Naive thymus-derived CD4-positive, alpha-beta T cell (primary cell): ENCODE measurements around the gene CASTOR1. TPM values are rescaled to one million over a fixed set of nuclear protein-coding genes. Genes with fewer than 3 reads are reported as not detected.

Source experiments
- ATAC-seq: fragments of 150-1000 bp; cut with Tn5 transposase; 2 replicates; pipeline ENCODE4 v1.10.0; 2021; ENCODE audit warnings: mild to moderate bottlenecking, moderate library complexity
- CTCF ChIA-PET: fragments of 350-600 bp; sonication (Branson Sonifier 250); formaldehyde crosslinking; loops from one replicate; lab custom pipeline; 2021; ENCODE audit warnings: antibody characterized with exemption; lab: Charles Lee
- POLR2A ChIA-PET: fragments of 350-600 bp; sonication (Branson Sonifier 250); formaldehyde crosslinking; loops from one replicate; lab custom pipeline; 2021; ENCODE audit warnings: antibody characterized with exemption, inconsistent platforms; lab: Charles Lee
- DNase-seq, 9 donors: peaks; one replicate each; pipeline versions ENCODE4 v3.0.0 to v3.0.0-alpha.2; 2020 to 2022; ENCODE audit warnings: mixed read lengths in 1 of 9
- H3K27ac ChIP-seq: one replicate; pipeline ENCODE4 v1.7.0; 2013; ENCODE audit warnings: mild to moderate bottlenecking, low read depth, low read length, moderate library complexity
- H3K27me3 ChIP-seq, 2 donors: one replicate each; pipeline ENCODE4 v1.7.0; 2013; ENCODE audit warnings: low read length in 2 of 2, mild to moderate bottlenecking in 2 of 2, moderate library complexity in 2 of 2; ENCODE audit not compliant: control insufficient read depth in 2 of 2, insufficient read depth in 2 of 2
- H3K36me3 ChIP-seq, 3 experiments: 1 replicate in 2 of 3; 2 replicates in 1 of 3; pipeline ENCODE4 v1.7.0; 2013; ENCODE audit warnings: low read length in 3 of 3, mild to moderate bottlenecking in 3 of 3, moderate library complexity in 1 of 3; ENCODE audit not compliant: insufficient read depth in 3 of 3, control insufficient read depth in 2 of 3
- H3K4me1 ChIP-seq, 2 donors: one replicate each; pipeline ENCODE4 v1.7.0; 2013; ENCODE audit warnings: low read length in 2 of 2, mild to moderate bottlenecking in 2 of 2, moderate library complexity in 1 of 2; ENCODE audit not compliant: control insufficient read depth in 2 of 2, insufficient read depth in 2 of 2
- H3K4me3 ChIP-seq: 2 replicates; pipeline ENCODE4 v1.7.0; 2013; ENCODE audit warnings: mild to moderate bottlenecking, low read length
- H3K9me3 ChIP-seq, 3 experiments: 1 replicate in 2 of 3; 2 replicates in 1 of 3; pipeline ENCODE4 v1.7.0; 2013; ENCODE audit warnings: low read length in 3 of 3; ENCODE audit not compliant: control insufficient read depth in 2 of 3
- H3K27ac Mint-ChIP-seq, 9 donors: one replicate each; pipeline ENCODE4 v1.8.0; 2020 to 2022; ENCODE audit warnings: mixed read lengths in 9 of 9, mild to moderate bottlenecking in 8 of 9, moderate library complexity in 5 of 9, inconsistent platforms in 2 of 9
- H3K27me3 Mint-ChIP-seq, 5 donors: one replicate each; pipeline ENCODE4 v1.8.0; 2021 to 2022; ENCODE audit warnings: mixed read lengths in 5 of 5, mild to moderate bottlenecking in 1 of 5
- H3K36me3 Mint-ChIP-seq, 5 donors: one replicate each; pipeline ENCODE4 v1.8.0; 2020 to 2022; ENCODE audit warnings: mixed read lengths in 5 of 5, mild to moderate bottlenecking in 3 of 5, inconsistent platforms in 1 of 5
- H3K4me1 Mint-ChIP-seq, 7 donors: one replicate each; pipeline ENCODE4 v1.8.0; 2020 to 2022; ENCODE audit warnings: mixed read lengths in 7 of 7, mild to moderate bottlenecking in 3 of 7, inconsistent platforms in 1 of 7
- H3K4me3 Mint-ChIP-seq, 10 donors: one replicate each; pipeline ENCODE4 v1.8.0; 2020 to 2022; ENCODE audit warnings: mild to moderate bottlenecking in 10 of 10, mixed read lengths in 10 of 10, moderate library complexity in 6 of 10, inconsistent platforms in 2 of 10
- H3K9me3 Mint-ChIP-seq, 11 donors: one replicate each; pipeline ENCODE4 v1.8.0; 2020 to 2022; ENCODE audit warnings: mixed read lengths in 11 of 11, mild to moderate bottlenecking in 4 of 11, inconsistent platforms in 1 of 11, moderate library complexity in 1 of 11
- intact Hi-C, 2 donors: fragments of 100-400 bp; cut with micrococcal nuclease; formaldehyde crosslinking; loops; one replicate each; pipeline ENCODE4 v1.15.1; 2023
- polyA plus RNA-seq, 2 donors: library from polyadenylated mRNA; unstranded; fragments of 300-500 nt; fragmentation: Illumina TruSeq; gene quantifications; one replicate each; pipeline ENCODE4 v1.2.3, GENCODE V29; 2021
- total RNA-seq, 6 experiments: library from RNA in 5 of 6; stranded (reverse) in 5 of 6; gene quantifications; 1 replicate in 5 of 6; 2 replicates in 1 of 6; pipeline ENCODE4 v1.2.3 and lab custom pipeline; 2021 to 2026

CASTOR1 gene
- total and polyA plus RNA-seq, 7 experiments from 2014 or later, result 12.4 to 43.0 (median 19.0) TPM

- Mint-ChIP-seq H3K4me1 (peaks cover 0 to 53% (median 18%) of the 10 kb centered on the region in 7 donors), H3K27ac (peak overlapping the region in 1 of 9 donors; percentile 64), H3K27me3 (peaks cover 0 to 12% (median 6%) of the 10 kb centered on the region in 5 donors), H3K9me3 (no peaks in the 10 kb centered on the region), H3K36me3 (no peaks in the 10 kb centered on the region), H3K4me3 (peak overlapping the region in 1 of 10 donors; percentile 71)
- CTCF ChIA-PET, result interaction anchor here (0.6 to 0.8 kb wide), 2 partner anchors 145 to 503 kb away, joined by 3 read pairs; no protein-coding TSS in a partner anchor
- intact Hi-C loops, result loop anchor here in 1 of 2 donors (2.0 kb wide), 1 partner anchor 486 kb away; the partner anchor contains the start of genes UQCR10 and ZMAT5
- H3K9me3 ChIP-seq, result no peaks in the 10 kb centered on the region
- peak; percentile 35 for ATAC-seq
- no peak overlapping the region for H3K4me3 ChIP-seq
- DNase-seq, result no peak
- POLR2A ChIA-PET, result no interaction called here
- H3K27ac ChIP-seq, result no peak overlapping the region
- H3K4me1 ChIP-seq, result no peaks in the 10 kb centered on the region
- no peaks in the 10 kb centered on the region for H3K36me3 ChIP-seq
- H3K27me3 ChIP-seq, result no peaks in the 10 kb centered on the region
Observed at GRCh38 chr22:30252411-30253204, 36.7 kb downstream of the CASTOR1 start.

DNA sequence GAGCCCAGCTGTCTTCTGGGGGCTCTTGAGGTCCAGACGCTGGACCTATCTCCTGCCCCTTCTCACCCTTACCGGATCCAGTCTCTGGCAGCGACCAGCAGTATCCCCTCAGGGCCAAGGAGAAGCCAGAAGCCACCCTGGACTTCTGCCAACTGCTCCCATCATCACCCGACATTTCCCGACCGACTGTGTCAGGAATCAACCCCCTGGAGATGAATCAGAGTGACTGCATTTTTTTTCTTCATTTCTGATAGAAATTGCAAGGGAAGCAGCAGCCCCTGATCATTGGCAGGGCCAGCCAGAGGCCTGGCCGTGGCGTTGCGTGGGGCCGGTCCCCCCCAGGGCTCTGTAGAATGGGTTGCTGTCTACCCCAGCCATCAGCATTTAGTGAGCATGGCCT lies 37.6 kb downstream of the CASTOR1 start:
- Mint-ChIP-seq H3K27ac (no peak overlapping the region), H3K27me3 (peaks cover 0 to 17% (median 6%) of the 10 kb centered on the region in 5 donors), H3K4me1 (peaks cover 3 to 58% (median 20%) of the 10 kb centered on the region in 7 donors), H3K4me3 (no peak overlapping the region), H3K9me3 (no peaks in the 10 kb centered on the region), H3K36me3 (no peaks in the 10 kb centered on the region)
- no peak overlapping the region for H3K4me3 ChIP-seq
- ATAC-seq, result no peak
- POLR2A ChIA-PET, result no interaction called here
- no peaks in the 10 kb centered on the region for H3K9me3 ChIP-seq
- no peaks in the 10 kb centered on the region for H3K36me3 ChIP-seq
- H3K4me1 ChIP-seq, result peaks cover 0 to 9% of the 10 kb centered on the region in 2 donors
- H3K27me3 ChIP-seq, result no peaks in the 10 kb centered on the region
- DNase-seq, result no peak
- CTCF ChIA-PET, result no interaction called here
- intact Hi-C loops, result loop anchor here in 1 of 2 donors (2.0 kb wide), 1 partner anchor 485 kb away; the partner anchor contains the start of genes UQCR10 and ZMAT5
- H3K27ac ChIP-seq, result no peak overlapping the region

GRCh38 chr22:30250661-30251267 lies 38.5 kb downstream of the CASTOR1 start:
- H3K27me3 Mint-ChIP-seq, result peaks cover 0 to 23% (median 6%) of the 10 kb centered on the region in 5 donors
- Histone ChIP-seq H3K27ac (no peak overlapping the region), H3K4me3 (no peak overlapping the region), H3K27me3 (no peaks in the 10 kb centered on the region), H3K4me1 (peaks cover 0 to 14% of the 10 kb centered on the region in 2 donors), H3K36me3 (no peaks in the 10 kb centered on the region), H3K9me3 (no peaks in the 10 kb centered on the region)
- DNase-seq (peak in 1 of 9 donors; percentile 59), ATAC-seq (no peak)
- H3K4me1 Mint-ChIP-seq, result peaks cover 6 to 55% (median 23%) of the 10 kb centered on the region in 7 donors
- no peak overlapping the region for H3K4me3 Mint-ChIP-seq
- intact Hi-C loops, result no loop called here
- H3K27ac Mint-ChIP-seq, result no peak overlapping the region
- ChIA-PET POLR2A (no interaction called here), CTCF (no interaction called here)
- peaks cover 0 to 5% (median 0%) of the 10 kb centered on the region in 5 donors for H3K36me3 Mint-ChIP-seq
- H3K9me3 Mint-ChIP-seq, result no peaks in the 10 kb centered on the region

DNA sequence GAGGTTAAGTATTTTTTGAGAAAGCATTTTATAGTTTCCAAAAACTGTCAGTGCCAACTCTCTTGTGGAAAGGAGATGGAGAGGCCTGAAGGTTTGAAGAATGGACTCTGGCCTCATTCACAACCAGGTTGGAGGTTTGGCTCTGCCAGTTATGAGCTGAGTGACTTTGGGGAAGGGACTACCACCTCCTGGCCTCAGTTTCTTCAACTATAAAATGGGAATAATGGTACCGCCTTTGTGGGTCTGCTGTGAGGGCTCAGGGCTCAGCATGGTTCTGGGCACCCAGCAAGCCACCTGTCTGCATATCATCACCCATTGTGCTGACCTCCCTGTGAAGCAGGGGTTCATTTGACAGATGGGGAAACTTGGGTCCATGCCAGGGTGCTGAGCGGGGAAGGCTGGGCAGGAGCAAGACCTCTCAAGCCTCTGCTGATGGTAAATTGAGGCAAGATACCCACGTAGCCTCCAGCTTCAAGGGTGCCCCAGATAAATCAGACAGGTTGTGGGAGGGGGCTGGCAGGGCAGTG lies 39.2 kb downstream of the CASTOR1 start:
- no peak overlapping the region for H3K27ac ChIP-seq
- H3K36me3 ChIP-seq, result no peaks in the 10 kb centered on the region
- Mint-ChIP-seq H3K4me1 (peaks cover 6 to 59% (median 26%) of the 10 kb centered on the region in 7 donors), H3K4me3 (no peak overlapping the region), H3K27me3 (peaks cover 0 to 28% (median 6%) of the 10 kb centered on the region in 5 donors), H3K9me3 (no peaks in the 10 kb centered on the region), H3K27ac (peak overlapping the region in 2 of 9 donors; percentile 36 to 46), H3K36me3 (peaks cover 0 to 11% (median 0%) of the 10 kb centered on the region in 5 donors)
- ATAC-seq, result no peak
- H3K4me3 ChIP-seq, result no peak overlapping the region
- H3K4me1 ChIP-seq, result peaks cover 0 to 18% of the 10 kb centered on the region in 2 donors
- no peak for DNase-seq
- intact Hi-C loops, result no loop called here
- H3K27me3 ChIP-seq, result no peaks in the 10 kb centered on the region
- CTCF ChIA-PET, result interaction anchor here (1.3 kb wide), 1 partner anchor 38 kb away, joined by 3 read pairs; no protein-coding TSS in a partner anchor
- POLR2A ChIA-PET, result no interaction called here
- H3K9me3 ChIP-seq, result no peaks in the 10 kb centered on the region

GRCh38 chr22:30249049-30250038 lies 40.0 kb downstream of the CASTOR1 start:
- Histone ChIP-seq H3K27ac (no peak overlapping the region), H3K4me3 (no peak overlapping the region), H3K4me1 (peaks cover 0 to 18% of the 10 kb centered on the region in 2 donors), H3K9me3 (no peaks in the 10 kb centered on the region), H3K36me3 (no peaks in the 10 kb centered on the region), H3K27me3 (no peaks in the 10 kb centered on the region)
- peaks cover 0 to 34% (median 6%) of the 10 kb centered on the region in 5 donors for H3K27me3 Mint-ChIP-seq
- CTCF ChIA-PET, result interaction anchor here (1.3 kb wide), 1 partner anchor 39 kb away, joined by 3 read pairs; no protein-coding TSS in a partner anchor
- intact Hi-C loops, result no loop called here
- POLR2A ChIA-PET, result no interaction called here
- H3K4me3 Mint-ChIP-seq, result peak overlapping the region in 1 of 10 donors; percentile 97
- peaks cover 6 to 62% (median 31%) of the 10 kb centered on the region in 7 donors for H3K4me1 Mint-ChIP-seq
- ATAC-seq, result no peak
- no peak for DNase-seq
- peak overlapping the region in 1 of 9 donors; percentile 36 for H3K27ac Mint-ChIP-seq
- H3K9me3 Mint-ChIP-seq, result no peaks in the 10 kb centered on the region
- peaks cover 0 to 18% (median 0%) of the 10 kb centered on the region in 5 donors for H3K36me3 Mint-ChIP-seq
